Measurements from ENCODE around the gene PTPRM. TPM values are rescaled to one million over a fixed set of nuclear protein-coding genes. Genes with fewer than 3 reads are reported as not detected.

The PTPRM gene
- polyA plus RNA-seq, 1 donor (not counting 4 experiments of a cell fraction or from before 2014, with no cell fraction given), result 54.5 TPM

- Histone ChIP-seq H3K9me1 (ENCODE audit: control insufficient read depth, extremely low read depth, insufficient read depth, low read length) (no peaks in the 10 kb centered on the region), H3K27ac (ENCODE audit: control insufficient read depth, insufficient read depth, low read length) (no peak overlapping the region), H3K4me3 (ENCODE audit: control insufficient read depth in 2 of 3, extremely low read depth in 1 of 3, insufficient read depth in 2 of 3, low read depth in 1 of 3, low read length in 3 of 3) (no peak overlapping the region), H3K9ac (ENCODE audit: control insufficient read depth, extremely low read depth, insufficient read depth, low read length) (no peak overlapping the region), H3K27me3 (ENCODE audit: control insufficient read depth, extremely low read depth, insufficient read depth, low read length) (no peaks in the 10 kb centered on the region), H3K4me2 (ENCODE audit: control insufficient read depth, extremely low read depth, insufficient read depth, low read depth, low read length) (no peak overlapping the region), H3K79me2 (ENCODE audit: control insufficient read depth, insufficient read depth, low read length) (no peaks in the 10 kb centered on the region), H3K4me1 (ENCODE audit: control insufficient read depth, extremely low read depth, insufficient read depth, low read length) (no peaks in the 10 kb centered on the region), H4K20me1 (ENCODE audit: control insufficient read depth, extremely low read depth, insufficient read depth, low read length) (no peaks in the 10 kb centered on the region), H3K9me3 (ENCODE audit: control insufficient read depth, low read depth, low read length) (no peaks in the 10 kb centered on the region), H2AFZ (ENCODE audit: control insufficient read depth, low read length) (no peak overlapping the region), H3K36me3 (ENCODE audit: control insufficient read depth in 2 of 2, extremely low read depth in 1 of 2, insufficient read depth in 2 of 2, low read length in 2 of 2) (no peaks in the 10 kb centered on the region)
- DNase-seq (ENCODE audit: low read depth, low spot score) (no peak), FAIRE-seq (no peak)
- dilution Hi-C loops (cut with MboI; ENCODE audit: extremely low pct_ligation_motif_present, low sequenced_read_pairs), result no loop called here
- TF ChIP-seq EZH2 (IDR thresholded peaks at IDR 0.05; ENCODE audit: low read length), result no peak
- no peak for TF ChIP-seq CTCF (optimal IDR thresholded peaks at IDR 0.05 in 1 of 3, IDR thresholded peaks at IDR 0.05 in 1 of 3, conservative IDR thresholded peaks at IDR 0.05 in 1 of 3; ENCODE audit: extremely low read depth in 1 of 3, insufficient read depth in 2 of 3, low read length in 3 of 3)
Observed at GRCh38 chr18:7548221-7548620, 18.9 kb upstream of the PTPRM start.

- Histone ChIP-seq H2AFZ (ENCODE audit: control insufficient read depth, low read length) (no peak overlapping the region), H3K4me1 (ENCODE audit: control insufficient read depth, extremely low read depth, insufficient read depth, low read length) (no peaks in the 10 kb centered on the region), H3K9me3 (ENCODE audit: control insufficient read depth, low read depth, low read length) (no peaks in the 10 kb centered on the region), H3K4me3 (ENCODE audit: control insufficient read depth in 2 of 3, extremely low read depth in 1 of 3, insufficient read depth in 2 of 3, low read depth in 1 of 3, low read length in 3 of 3) (no peak overlapping the region), H3K4me2 (ENCODE audit: control insufficient read depth, extremely low read depth, insufficient read depth, low read depth, low read length) (no peak overlapping the region), H3K36me3 (ENCODE audit: control insufficient read depth in 2 of 2, extremely low read depth in 1 of 2, insufficient read depth in 2 of 2, low read length in 2 of 2) (no peaks in the 10 kb centered on the region), H3K9me1 (ENCODE audit: control insufficient read depth, extremely low read depth, insufficient read depth, low read length) (no peaks in the 10 kb centered on the region), H3K27me3 (ENCODE audit: control insufficient read depth, extremely low read depth, insufficient read depth, low read length) (no peaks in the 10 kb centered on the region), H3K27ac (ENCODE audit: control insufficient read depth, insufficient read depth, low read length) (no peak overlapping the region), H3K79me2 (ENCODE audit: control insufficient read depth, insufficient read depth, low read length) (no peaks in the 10 kb centered on the region), H4K20me1 (ENCODE audit: control insufficient read depth, extremely low read depth, insufficient read depth, low read length) (no peaks in the 10 kb centered on the region), H3K9ac (ENCODE audit: control insufficient read depth, extremely low read depth, insufficient read depth, low read length) (no peak overlapping the region)
- DNase-seq (ENCODE audit: low read depth, low spot score) (no peak), FAIRE-seq (no peak)
- dilution Hi-C loops (cut with MboI; ENCODE audit: extremely low pct_ligation_motif_present, low sequenced_read_pairs), result no loop called here
- no peak for TF ChIP-seq CTCF (optimal IDR thresholded peaks at IDR 0.05 in 1 of 3, IDR thresholded peaks at IDR 0.05 in 1 of 3, conservative IDR thresholded peaks at IDR 0.05 in 1 of 3; ENCODE audit: extremely low read depth in 1 of 3, insufficient read depth in 2 of 3, low read length in 3 of 3)
- no peak for TF ChIP-seq EZH2 (IDR thresholded peaks at IDR 0.05; ENCODE audit: low read length)
Observed at GRCh38 chr18:7548721-7549120, 18.4 kb upstream of the PTPRM start.
